Esophagus squamous epithelium (tissue), 5 donors: ENCODE results near the gene FGF12. TPM values are rescaled to one million over a fixed set of nuclear protein-coding genes. Genes with fewer than 3 reads are reported as not detected.

Source experiments
- DNase-seq: peaks from one replicate; lab custom pipeline; 2025; lab: John Stamatoyannopoulos, UW
- H3K27ac ChIP-seq, 4 donors: fragments of 200-600 bp; sonication (generic); one replicate each; pipeline ENCODE4 v1.5.1; 2016 to 2019; ENCODE audit warnings: mild to moderate bottlenecking in 1 of 4
- H3K27me3 ChIP-seq, 4 donors: fragments of 200-600 bp; sonication (generic); 1 replicate in 3 of 4; 2 replicates in 1 of 4; pipeline versions ENCODE4 v1.5.1 to v1.6.0; 2017 to 2021; ENCODE audit warnings: antibody characterized with exemption in 1 of 4
- H3K36me3 ChIP-seq, 3 donors: fragments of 200-600 bp; sonication (generic); one replicate each; pipeline ENCODE4 v1.5.1; 2016 to 2019
- H3K4me1 ChIP-seq, 3 donors: fragments of 200-600 bp; sonication (generic); one replicate each; pipeline ENCODE4 v1.5.1; 2017 to 2019
- H3K4me3 ChIP-seq, 4 donors: fragments of 200-600 bp; sonication (generic); 1 replicate in 3 of 4; 2 replicates in 1 of 4; pipeline ENCODE4 v1.5.1; 2016 to 2019; ENCODE audit warnings: mild to moderate bottlenecking in 2 of 4, moderate library complexity in 1 of 4
- H3K9me3 ChIP-seq, 3 donors: fragments of 200-600 bp; sonication (generic); one replicate each; pipeline ENCODE4 v1.5.1; 2016 to 2019
- POLR2A ChIP-seq, 4 donors: fragments of 450-650 bp; IDR thresholded peaks; one replicate each; pipeline ENCODE4 v1.6.1; 2017; ENCODE audit warnings: antibody characterized with exemption in 4 of 4, mild to moderate bottlenecking in 4 of 4, moderate library complexity in 3 of 4
- WGBS, 2 donors: methylation state at CpG; one replicate each; pipeline ENCODE4 v1.1.5; 2018; 5-methylcytosine and 5-hydroxymethylcytosine counted together
- intact Hi-C: fragments of 100-400 bp; cut with DNase I; formaldehyde crosslinking; loops from one replicate; pipeline ENCODE4 v1.15.0; 2022
- total RNA-seq, 4 donors: library from RNA; depleted of rRNA; stranded (reverse); fragments of >200 nt; gene quantifications; one replicate each; pipeline ENCODE4 v1.1.0, GENCODE V29; 2016
- TF ChIP-seq, protein P1 (sequence below), 6 experiments: fragments of 450-650 bp in 4 of 6; fragments of 200-600 bp in 2 of 6; sonication (generic) in 2 of 6; IDR thresholded peaks; one replicate each; pipeline ENCODE4 v1.5.1; 2016 to 2019; ENCODE audit warnings: antibody characterized with exemption in 6 of 6, mild to moderate bottlenecking in 4 of 6, moderate library complexity in 4 of 6
- donor health status: DM: yes; HTN: yes; CAD: no.

FGF12 gene
- total RNA-seq, 4 donors from 2014 or later = 0.18 to 1.6 (median 0.86) TPM

DNA sequence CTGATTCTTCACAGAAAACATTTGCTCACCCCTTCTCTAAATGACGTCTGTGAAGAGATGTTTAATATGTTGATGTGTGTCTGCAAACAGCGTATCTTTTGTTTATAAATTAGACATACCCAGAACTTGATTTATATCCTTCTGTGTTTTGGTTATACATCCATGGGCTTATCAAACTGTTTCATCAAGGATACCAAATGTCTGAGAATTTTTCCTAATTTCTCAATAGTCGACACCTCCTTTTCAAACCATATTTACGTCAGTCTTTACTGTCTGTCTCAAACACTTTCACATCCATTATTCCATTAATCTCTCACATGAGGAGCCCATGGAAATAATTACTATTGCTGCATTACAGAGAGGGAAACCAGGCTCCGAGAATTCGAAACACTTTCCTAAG, 85.4 kb downstream of the FGF12 start:
- no peaks in the 10 kb centered on the region for H3K27me3 ChIP-seq
- TF ChIP-seq, protein P1, sequence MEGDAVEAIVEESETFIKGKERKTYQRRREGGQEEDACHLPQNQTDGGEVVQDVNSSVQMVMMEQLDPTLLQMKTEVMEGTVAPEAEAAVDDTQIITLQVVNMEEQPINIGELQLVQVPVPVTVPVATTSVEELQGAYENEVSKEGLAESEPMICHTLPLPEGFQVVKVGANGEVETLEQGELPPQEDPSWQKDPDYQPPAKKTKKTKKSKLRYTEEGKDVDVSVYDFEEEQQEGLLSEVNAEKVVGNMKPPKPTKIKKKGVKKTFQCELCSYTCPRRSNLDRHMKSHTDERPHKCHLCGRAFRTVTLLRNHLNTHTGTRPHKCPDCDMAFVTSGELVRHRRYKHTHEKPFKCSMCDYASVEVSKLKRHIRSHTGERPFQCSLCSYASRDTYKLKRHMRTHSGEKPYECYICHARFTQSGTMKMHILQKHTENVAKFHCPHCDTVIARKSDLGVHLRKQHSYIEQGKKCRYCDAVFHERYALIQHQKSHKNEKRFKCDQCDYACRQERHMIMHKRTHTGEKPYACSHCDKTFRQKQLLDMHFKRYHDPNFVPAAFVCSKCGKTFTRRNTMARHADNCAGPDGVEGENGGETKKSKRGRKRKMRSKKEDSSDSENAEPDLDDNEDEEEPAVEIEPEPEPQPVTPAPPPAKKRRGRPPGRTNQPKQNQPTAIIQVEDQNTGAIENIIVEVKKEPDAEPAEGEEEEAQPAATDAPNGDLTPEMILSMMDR (IDR thresholded peaks at IDR 0.05) = no peak
- no peak for TF ChIP-seq POLR2A (IDR thresholded peaks at IDR 0.05)
- no peaks in the 10 kb centered on the region for H3K4me1 ChIP-seq
- no peaks in the 10 kb centered on the region for H3K36me3 ChIP-seq
- intact Hi-C loops = no loop called here
- H3K4me3 ChIP-seq = no peak overlapping the region
- 43 to 61% methylated on average over 6 of the region's 6 CpGs for WGBS, 2 donors
- DNase-seq = no peak
- no peak overlapping the region for H3K27ac ChIP-seq
- H3K9me3 ChIP-seq = no peaks in the 10 kb centered on the region

- H3K36me3 ChIP-seq = no peaks in the 10 kb centered on the region
- DNase-seq = no peak
- intact Hi-C loops = no loop called here
- no peaks in the 10 kb centered on the region for H3K9me3 ChIP-seq
- H3K27ac ChIP-seq = no peak overlapping the region
- 50 to 64% methylated on average over 2 of the region's 2 CpGs for WGBS, 2 donors
- no peaks in the 10 kb centered on the region for H3K4me1 ChIP-seq
- H3K4me3 ChIP-seq = no peak overlapping the region
- no peaks in the 10 kb centered on the region for H3K27me3 ChIP-seq
- TF ChIP-seq, protein P1 (IDR thresholded peaks at IDR 0.05) = no peak
- no peak for TF ChIP-seq POLR2A (IDR thresholded peaks at IDR 0.05)
Measured at GRCh38 chr3:192639987-192640386, 87.4 kb downstream of the FGF12 start.

DNA sequence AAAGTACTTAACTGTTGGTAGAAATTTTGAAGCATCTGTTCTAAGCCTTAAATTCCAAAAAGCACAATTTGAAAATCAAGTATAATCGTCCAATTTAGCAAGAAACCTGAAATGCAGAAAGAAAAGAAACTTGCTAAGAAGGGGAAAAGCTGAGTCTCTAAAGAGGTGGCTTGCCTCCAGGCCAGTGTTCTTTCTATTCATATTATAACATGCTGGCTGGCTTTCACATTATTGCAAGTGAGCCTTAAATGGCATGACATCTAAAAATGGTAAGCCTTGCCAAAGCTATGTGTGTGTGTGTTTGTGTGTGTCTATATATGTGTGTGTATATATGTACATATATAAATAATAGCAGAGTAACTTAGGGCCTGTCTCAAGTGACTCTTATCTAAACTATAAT, 89.5 kb downstream of the FGF12 start:
- Histone ChIP-seq H3K36me3 (no peaks in the 10 kb centered on the region), H3K4me3 (no peak overlapping the region), H3K9me3 (no peaks in the 10 kb centered on the region), H3K4me1 (no peaks in the 10 kb centered on the region), H3K27ac (no peak overlapping the region), H3K27me3 (no peaks in the 10 kb centered on the region)
- intact Hi-C loops = no loop called here
- 30 to 31% methylated on average over 1 of the region's 1 CpG for WGBS, 2 donors
- DNase-seq = no peak
- TF ChIP-seq, protein P1 (IDR thresholded peaks at IDR 0.05) = no peak
- TF ChIP-seq POLR2A (IDR thresholded peaks at IDR 0.05) = no peak

DNA sequence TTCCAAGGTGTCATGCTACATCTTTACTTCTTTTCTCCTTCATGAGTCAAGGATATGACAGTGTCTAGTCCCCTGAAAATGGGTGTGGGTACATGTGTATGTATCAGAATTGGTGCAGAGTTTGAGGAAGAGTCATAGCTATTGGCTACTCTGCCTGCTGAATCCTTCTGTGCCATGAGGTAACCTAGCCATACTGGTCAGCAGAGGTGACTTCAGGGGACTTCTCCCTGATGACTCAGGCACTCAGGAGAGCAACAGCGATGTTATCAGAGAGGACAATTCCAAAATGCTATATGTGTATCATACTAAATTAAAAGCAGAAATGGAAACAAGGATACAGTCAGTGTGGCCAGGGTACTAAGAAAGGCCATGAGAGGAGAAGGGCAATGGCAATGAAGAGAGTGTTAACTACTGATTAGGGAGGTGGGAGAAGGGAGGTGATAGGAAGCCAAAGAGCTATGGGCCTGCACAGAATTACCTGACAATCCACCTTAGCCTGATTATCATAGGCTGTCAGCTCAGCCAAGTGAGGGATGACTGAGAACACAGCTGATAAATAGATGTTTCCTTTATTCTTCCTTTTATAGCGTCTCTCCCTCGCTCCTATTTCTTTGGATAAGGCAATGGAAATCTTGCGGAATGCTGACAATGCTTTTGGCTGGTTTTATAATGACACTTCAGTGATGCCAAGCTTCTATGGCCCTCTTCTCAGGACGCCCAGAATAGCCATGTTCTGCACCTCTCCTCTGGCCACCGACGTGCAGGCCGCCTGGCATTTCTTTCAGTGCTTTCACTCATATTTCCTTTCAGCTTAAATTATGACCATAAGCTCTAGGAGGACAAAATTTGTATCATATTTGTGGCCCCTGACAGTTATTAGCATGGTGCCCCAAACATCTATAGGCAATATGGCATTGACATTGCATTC, 90.6 kb downstream of the FGF12 start:
- DNase-seq = no peak
- Histone ChIP-seq H3K27me3 (no peaks in the 10 kb centered on the region), H3K36me3 (no peaks in the 10 kb centered on the region), H3K4me1 (no peaks in the 10 kb centered on the region), H3K4me3 (no peak overlapping the region), H3K27ac (no peak overlapping the region), H3K9me3 (no peaks in the 10 kb centered on the region)
- no peak for TF ChIP-seq POLR2A (IDR thresholded peaks at IDR 0.05)
- TF ChIP-seq, protein P1 (IDR thresholded peaks at IDR 0.05) = no peak
- intact Hi-C loops = no loop called here
- WGBS, 2 donors = 80 to 81% methylated on average over 8 of the region's 8 CpGs

DNA sequence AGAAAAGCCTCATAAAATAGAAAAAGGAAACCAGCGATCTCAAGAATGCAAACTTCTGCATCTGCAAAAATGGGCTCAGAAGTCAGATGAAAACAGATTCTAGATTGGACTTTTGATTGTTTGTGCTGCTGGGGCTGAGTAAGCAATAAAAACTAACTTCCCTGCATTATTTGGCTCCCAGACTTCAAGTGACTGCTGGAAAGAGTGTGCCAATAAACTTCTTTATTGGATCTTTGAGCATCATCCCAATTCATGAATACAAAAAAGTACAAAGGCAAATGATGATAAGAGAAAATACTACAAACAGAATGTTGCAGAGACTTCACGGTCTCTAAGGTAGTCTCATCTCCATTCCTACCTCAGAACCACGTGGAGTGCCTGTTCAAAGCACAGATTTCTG, 97.9 kb downstream of the FGF12 start:
- H3K4me1 ChIP-seq = no peaks in the 10 kb centered on the region
- H3K36me3 ChIP-seq = no peaks in the 10 kb centered on the region
- no peaks in the 10 kb centered on the region for H3K27me3 ChIP-seq
- intact Hi-C loops = no loop called here
- no peaks in the 10 kb centered on the region for H3K9me3 ChIP-seq
- H3K27ac ChIP-seq = no peak overlapping the region
- no peak for DNase-seq
- TF ChIP-seq POLR2A (IDR thresholded peaks at IDR 0.05) = no peak
- TF ChIP-seq, protein P1 (IDR thresholded peaks at IDR 0.05) = no peak
- 59 to 80% methylated on average over 3 of the region's 3 CpGs for WGBS, 2 donors
- no peak overlapping the region for H3K4me3 ChIP-seq
